Measurements from ENCODE around the gene MCU.

DNA sequence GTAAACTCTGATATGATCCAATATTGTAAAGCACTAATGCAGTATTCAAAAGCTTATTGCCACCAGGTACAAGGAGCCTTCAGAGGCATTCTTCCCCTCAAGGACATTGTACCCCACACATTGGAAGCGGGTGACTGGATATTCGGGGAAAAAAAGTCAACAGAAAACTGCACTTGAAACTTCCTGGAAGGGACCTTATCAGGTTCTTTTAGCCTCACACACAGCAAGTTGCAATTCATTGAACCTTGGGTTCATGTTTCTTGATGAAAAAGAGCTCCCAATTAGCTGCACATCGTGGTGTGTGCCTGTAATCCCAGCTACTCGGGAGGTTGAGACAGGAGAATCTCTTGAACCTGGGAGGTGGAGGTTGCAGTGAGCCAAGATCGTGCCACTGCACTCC lies 49.6 kb upstream of the MCU start:
- TF ChIP-seq, protein P1, sequence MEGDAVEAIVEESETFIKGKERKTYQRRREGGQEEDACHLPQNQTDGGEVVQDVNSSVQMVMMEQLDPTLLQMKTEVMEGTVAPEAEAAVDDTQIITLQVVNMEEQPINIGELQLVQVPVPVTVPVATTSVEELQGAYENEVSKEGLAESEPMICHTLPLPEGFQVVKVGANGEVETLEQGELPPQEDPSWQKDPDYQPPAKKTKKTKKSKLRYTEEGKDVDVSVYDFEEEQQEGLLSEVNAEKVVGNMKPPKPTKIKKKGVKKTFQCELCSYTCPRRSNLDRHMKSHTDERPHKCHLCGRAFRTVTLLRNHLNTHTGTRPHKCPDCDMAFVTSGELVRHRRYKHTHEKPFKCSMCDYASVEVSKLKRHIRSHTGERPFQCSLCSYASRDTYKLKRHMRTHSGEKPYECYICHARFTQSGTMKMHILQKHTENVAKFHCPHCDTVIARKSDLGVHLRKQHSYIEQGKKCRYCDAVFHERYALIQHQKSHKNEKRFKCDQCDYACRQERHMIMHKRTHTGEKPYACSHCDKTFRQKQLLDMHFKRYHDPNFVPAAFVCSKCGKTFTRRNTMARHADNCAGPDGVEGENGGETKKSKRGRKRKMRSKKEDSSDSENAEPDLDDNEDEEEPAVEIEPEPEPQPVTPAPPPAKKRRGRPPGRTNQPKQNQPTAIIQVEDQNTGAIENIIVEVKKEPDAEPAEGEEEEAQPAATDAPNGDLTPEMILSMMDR (IDR thresholded peaks at IDR 0.05; ENCODE audit: poor library complexity, severe bottlenecking) = no peak
- TF ChIP-seq EZH2 (IDR thresholded peaks at IDR 0.05; ENCODE audit: borderline replicate concordance, insufficient read depth, low read length, poor library complexity, severe bottlenecking) (no peak), TAF1 (IDR thresholded peaks at IDR 0.05; ENCODE audit: low read depth) (no peak)

All from neural cell (in vitro differentiated cells).